A549 (cell line): ENCODE measurements around the gene ZNF365. TPM values are rescaled to one million over a fixed set of nuclear protein-coding genes. Genes with fewer than 3 reads are reported as not detected.

Experiments used
- polyA plus RNA-seq, 4 experiments: library from polyadenylated mRNA; depleted of rRNA in 3 of 4; stranded (reverse); fragments of >200 nt; fragmentation: RNase III in 1 of 4; extraction: RNeasy Plus Mini Kit Qiagen cat#74134 plus additional on column Dnase treatment in 1 of 4; gene quantifications; 2 replicates in 3 of 4; 3 replicates in 1 of 4; pipeline ENCODE4 v1.2.3, GENCODE V29; 2011 to 2017
- small RNA-seq, 6 experiments: library from RNA; depleted of rRNA; stranded (forward); fragments of <200 nt; gene quantifications; one replicate each; pipeline ENCODE3, GENCODE V24; 2012

The ZNF365 gene
- polyA plus RNA-seq, 2 of the 4 experiments (the other 2 are of a cell fraction), result 1.3 to 1.5 TPM

Small RNA genes within 50 kb of the gene (small RNA-seq; reads per million reads assigned to genes)
- gene RN7SL591P, result 0 reads per million in 6 experiments

Other genes starting within 250 kb of the ZNF365 start
- 1.4 and 2.4 TPM in 2 replicates for gene RTKN2, start 105.5 kb upstream of the ZNF365 start, polyA plus RNA-seq (2011; rRNA removed)
- 1.6 to 1.8 TPM (median 1.8 TPM) in 3 replicates for gene RTKN2, start 105.5 kb upstream of the ZNF365 start, polyA plus RNA-seq (2017; fragmentation: RNase III; extraction: RNeasy Plus Mini Kit Qiagen cat#74134 plus additional on column Dnase treatment)